AG09319 (cell line): Measurements from ENCODE around the gene TK2.

Experiments
- DNase-seq: peaks from one replicate; pipeline ENCODE4 v3.0.0-alpha.2; 2010; ENCODE audit warnings: low read depth; ENCODE audit errors: extremely low read depth
- TF ChIP-seq, protein P1 (sequence below): IDR thresholded peaks from 2 replicates; pipeline ENCODE4 v1.5.1; 2011; ENCODE audit warnings: low read depth, mild to moderate bottlenecking, inconsistent platforms, low read length, moderate library complexity

TK2 gene

DNA sequence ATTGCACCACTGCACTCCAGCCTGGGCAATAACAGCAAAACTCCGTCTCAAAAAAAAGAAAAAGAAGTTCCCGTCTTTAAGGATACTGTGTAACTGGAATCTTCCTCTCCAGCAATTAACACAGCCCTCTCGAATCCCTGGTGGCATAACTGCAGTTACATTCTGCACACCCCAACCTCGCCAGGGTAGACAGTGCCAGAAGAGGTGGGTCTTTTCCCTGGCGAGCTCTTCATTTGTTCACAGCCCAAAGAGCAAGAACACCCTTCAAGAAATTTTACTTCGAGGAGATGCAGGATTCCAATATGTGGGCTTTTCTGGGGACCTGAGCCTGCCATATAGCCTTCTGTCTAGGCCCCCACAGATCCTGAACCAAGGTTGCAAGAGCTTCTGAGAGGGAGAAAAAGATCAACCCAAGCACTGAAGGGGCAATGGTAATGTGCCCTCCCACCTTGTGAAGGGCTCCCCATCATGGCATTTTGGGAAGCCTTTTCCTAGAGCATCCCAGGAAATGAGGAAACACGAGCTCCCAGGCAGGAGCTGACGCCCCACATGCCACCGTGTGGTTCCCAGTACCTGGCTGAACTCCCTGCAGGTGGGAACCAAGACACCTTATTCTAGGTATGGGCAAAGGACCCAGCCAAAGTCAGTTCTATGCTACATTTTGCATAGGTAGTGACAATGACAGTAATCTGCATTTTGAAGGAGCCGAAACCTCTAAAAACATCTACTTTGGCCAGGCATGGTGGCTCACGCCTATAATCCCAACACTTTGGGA lies 26.9 kb downstream of the TK2 start:
- TF ChIP-seq, protein P1, sequence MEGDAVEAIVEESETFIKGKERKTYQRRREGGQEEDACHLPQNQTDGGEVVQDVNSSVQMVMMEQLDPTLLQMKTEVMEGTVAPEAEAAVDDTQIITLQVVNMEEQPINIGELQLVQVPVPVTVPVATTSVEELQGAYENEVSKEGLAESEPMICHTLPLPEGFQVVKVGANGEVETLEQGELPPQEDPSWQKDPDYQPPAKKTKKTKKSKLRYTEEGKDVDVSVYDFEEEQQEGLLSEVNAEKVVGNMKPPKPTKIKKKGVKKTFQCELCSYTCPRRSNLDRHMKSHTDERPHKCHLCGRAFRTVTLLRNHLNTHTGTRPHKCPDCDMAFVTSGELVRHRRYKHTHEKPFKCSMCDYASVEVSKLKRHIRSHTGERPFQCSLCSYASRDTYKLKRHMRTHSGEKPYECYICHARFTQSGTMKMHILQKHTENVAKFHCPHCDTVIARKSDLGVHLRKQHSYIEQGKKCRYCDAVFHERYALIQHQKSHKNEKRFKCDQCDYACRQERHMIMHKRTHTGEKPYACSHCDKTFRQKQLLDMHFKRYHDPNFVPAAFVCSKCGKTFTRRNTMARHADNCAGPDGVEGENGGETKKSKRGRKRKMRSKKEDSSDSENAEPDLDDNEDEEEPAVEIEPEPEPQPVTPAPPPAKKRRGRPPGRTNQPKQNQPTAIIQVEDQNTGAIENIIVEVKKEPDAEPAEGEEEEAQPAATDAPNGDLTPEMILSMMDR: no peak
- DNase-seq: no peak

DNA sequence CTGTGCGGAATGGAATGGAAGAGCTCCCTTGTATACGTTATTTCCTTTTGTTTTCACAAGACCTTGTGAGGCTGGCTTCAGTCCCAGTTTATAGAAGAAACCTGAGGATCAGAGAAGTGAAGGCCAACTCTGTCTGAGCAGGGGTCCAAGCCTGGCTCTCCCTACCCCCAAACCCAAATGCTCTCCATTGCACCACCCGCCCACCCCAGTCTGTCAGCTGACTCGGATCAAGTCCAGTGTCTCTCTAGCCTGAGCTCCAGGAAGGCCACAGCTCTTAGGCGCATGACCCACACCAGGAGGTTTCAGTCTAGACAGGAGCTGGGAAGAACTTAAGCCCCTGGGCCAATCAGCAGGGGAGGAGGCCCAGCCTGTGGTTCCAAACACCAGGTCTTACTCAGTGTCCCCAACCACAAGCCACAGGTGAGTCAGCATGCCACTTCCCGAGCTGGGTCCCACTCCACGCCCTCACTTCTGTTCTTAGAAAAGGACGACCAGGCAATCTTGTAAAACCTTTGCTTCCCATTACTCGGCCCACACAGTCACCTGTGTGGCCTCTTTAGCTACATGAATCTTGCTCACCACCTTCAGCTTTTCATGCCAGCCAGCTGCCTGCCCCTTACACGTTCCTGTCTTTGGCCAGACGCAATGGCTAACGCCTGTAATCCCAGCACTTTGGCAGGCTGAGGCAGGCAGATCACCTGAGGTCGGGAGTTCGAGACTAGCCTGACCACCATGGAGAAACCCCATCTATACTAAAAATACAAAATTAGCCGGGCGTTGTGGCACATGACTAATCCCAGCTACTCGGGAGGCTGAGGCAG lies 27.8 kb downstream of the TK2 start:
- TF ChIP-seq, protein P1: no peak
- no peak for DNase-seq

DNA sequence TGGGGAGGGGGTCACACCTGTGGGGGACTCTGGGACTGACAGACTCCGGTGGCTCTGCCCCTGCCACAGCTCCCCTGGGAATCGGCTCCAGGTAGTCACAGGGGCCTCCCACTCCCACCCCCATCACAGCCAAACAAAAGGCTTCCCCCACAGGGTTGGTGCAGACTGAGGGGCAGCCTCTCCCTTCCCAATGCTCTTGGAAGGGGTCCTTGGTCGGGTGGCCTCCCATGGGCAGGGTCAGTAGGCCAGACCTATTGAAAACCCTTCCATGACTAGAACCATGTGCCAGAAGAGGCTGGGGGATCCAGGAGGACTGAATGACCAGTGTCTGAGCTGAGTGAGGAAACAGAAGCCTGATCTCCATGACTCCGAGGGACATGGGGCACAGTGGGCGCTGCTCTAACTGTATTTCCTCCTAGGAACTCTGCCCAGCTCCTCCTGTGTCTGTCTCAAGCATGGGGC lies 28.6 kb downstream of the TK2 start:
- no peak for DNase-seq

DNA sequence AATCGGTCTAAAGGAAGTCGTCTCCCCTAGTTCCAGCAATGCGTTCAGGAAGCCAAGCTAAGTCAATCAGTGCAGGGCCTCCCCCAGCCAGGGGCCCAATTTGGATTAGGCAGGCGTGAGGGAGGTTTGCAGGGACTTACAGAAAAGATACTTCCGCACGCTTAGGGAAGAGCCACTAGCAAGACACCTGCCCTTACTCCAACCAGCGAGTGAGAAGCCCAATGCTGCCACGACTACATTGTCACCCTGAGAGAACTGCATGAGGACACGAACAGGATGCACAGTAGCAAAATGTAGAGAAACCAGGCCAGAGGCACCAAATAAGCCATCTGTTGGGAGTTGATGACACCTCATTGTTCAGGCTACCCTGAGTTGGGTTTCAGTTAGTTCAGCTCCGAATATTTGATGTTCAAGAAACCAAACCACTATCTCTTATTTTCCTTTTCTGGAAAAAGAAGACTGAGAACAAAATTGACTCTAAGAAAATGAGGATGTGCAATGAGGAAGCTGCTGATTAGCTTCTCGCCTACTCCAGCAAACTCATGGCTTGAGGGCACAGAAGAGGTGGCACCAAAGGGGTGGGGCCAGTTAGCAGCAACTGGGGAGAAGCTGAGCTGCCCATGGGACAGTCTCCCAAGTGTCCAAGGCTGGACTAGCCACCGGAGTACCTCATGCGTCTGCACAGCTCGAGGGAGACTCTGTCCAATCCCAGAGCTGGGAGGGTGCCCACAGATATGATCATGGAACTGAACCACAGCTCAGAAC lies 29.3 kb downstream of the TK2 start:
- TF ChIP-seq, protein P1: no peak
- DNase-seq: no peak

More for the DNA sequence above, 28.6 kb downstream of the TK2 start:
- TF ChIP-seq, protein P1: no peak

DNA sequence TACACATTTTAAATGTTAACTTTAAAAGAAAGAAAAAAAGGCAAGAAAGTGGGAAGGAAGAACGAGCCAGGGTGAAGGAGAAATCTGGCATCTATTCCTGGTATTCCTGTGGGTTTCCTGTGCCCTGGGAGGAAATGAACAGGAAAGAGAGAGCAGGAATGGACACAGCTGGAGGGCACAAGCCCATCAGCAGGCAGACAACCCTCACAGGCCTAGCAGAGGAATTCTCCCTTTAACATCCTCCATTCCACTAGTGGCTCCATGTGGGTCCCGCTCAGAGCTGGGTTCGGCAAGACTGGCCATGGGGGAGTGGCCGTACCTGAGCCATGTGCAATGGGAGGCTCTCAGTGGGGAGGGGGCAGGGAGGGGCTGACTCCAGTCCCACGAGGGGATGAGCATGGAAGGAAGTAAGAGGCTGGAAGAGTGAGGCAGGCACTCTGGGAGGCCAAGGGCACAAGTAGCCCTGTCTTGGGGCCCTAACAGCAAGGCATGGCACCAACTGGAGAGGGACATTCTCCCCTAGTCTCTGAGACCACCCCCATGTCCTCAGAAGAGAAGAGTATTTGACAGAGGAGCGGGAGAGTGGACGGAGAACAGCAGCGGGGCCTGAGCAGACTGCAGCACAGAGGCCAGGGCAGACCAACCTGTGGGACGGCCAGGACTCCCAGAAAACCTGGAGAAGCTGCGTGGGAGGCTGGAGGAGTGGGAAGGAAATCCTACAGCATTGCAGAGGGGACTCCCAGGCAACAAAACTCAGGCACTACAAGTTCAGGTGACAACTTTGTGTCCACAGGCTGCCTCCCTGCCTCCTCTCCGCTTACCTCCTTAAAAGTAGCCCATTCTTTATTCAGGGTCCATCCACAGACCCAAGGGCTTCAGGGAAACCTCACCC lies 30.2 kb downstream of the TK2 start:
- DNase-seq: no peak
- TF ChIP-seq, protein P1: no peak

DNA sequence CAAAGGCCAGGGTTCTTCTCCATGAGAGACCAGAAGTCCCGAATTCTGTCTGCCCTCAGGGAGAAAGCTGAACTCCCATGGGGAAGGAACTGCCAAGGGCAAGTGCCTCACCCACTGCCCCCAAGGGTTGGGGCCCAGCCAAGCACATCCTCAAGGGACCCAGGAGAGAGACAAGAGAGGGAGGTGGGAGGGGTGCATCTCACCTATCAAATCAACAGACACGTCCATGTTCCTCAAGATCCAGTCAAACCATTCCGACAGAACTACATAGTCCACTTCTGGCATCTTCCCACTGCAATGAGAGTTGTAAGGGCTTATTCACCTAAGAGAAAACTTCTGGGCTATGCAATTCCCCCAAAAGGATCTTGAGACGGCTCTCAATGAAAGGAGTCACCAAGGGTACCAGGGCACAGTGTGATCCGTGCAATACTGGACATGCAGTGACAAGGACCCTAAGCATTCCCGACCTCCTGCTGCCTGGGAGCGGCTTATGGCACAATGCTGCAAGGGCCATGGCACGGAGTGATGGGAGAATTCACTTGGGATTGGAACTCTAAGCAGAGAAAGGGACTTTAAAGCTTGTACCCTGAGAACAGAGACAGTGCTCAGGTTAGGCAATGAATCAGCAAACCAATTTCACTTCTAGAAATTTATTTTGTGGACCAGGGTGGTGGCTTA lies 32.2 kb downstream of the TK2 start:
- TF ChIP-seq, protein P1: no peak

More for the DNA sequence above, 32.2 kb downstream of the TK2 start:
- no peak for DNase-seq
